Smooth muscle cell (in vitro differentiated cells): ENCODE data around the gene CDRT15. TPM values are rescaled to one million over a fixed set of nuclear protein-coding genes. Genes with fewer than 3 reads are reported as not detected.

Experiments used
- DNase-seq: peaks from one replicate; lab custom pipeline; 2025; ENCODE audit not compliant: unreplicated experiment; lab: John Stamatoyannopoulos, UW
- H2AFZ ChIP-seq: fragments of 200-600 bp; sonication (generic); 2 replicates; pipeline ENCODE4 v1.6.0; 2016; ENCODE audit warnings: antibody characterized with exemption, low read depth, mild to moderate bottlenecking
- H3F3A ChIP-seq: fragments of 200-600 bp; sonication (generic); 2 replicates; pipeline ENCODE4 v1.6.0; 2017; ENCODE audit warnings: antibody characterized with exemption, low read depth
- H3K27ac ChIP-seq: fragments of 200-600 bp; sonication (generic); 2 replicates; pipeline ENCODE4 v1.5.1; 2016; ENCODE audit warnings: low read depth, mild to moderate bottlenecking
- H3K27me3 ChIP-seq: fragments of 200-600 bp; sonication (generic); 2 replicates; pipeline ENCODE4 v1.6.1; 2016; ENCODE audit warnings: low read depth, mild to moderate bottlenecking
- H3K36me3 ChIP-seq: fragments of 200-600 bp; sonication (generic); 2 replicates; pipeline ENCODE4 v1.5.1; 2016; ENCODE audit warnings: low read depth
- H3K4me1 ChIP-seq: fragments of 200-600 bp; sonication (generic); 2 replicates; pipeline ENCODE4 v1.5.1; 2016; ENCODE audit warnings: low read depth
- H3K4me2 ChIP-seq: fragments of 200-600 bp; sonication (generic); 2 replicates; pipeline ENCODE4 v1.6.0; 2016; ENCODE audit warnings: mild to moderate bottlenecking
- H3K4me3 ChIP-seq: fragments of 200-600 bp; sonication (generic); 2 replicates; pipeline ENCODE4 v1.5.1; 2016; ENCODE audit warnings: mild to moderate bottlenecking
- H3K79me2 ChIP-seq: fragments of 200-600 bp; sonication (generic); 2 replicates; pipeline ENCODE4 v1.6.0; 2016; ENCODE audit warnings: low read depth, mild to moderate bottlenecking
- H3K9ac ChIP-seq: fragments of 200-600 bp; sonication (generic); 2 replicates; pipeline ENCODE4 v1.6.0; 2016; ENCODE audit warnings: low read depth
- H3K9me3 ChIP-seq: fragments of 200-600 bp; sonication (generic); replicated peaks from 2 replicates; pipeline ENCODE4 v1.5.1; 2016; ENCODE audit warnings: low read depth
- H4K20me1 ChIP-seq: fragments of 200-600 bp; sonication (generic); 2 replicates; pipeline ENCODE4 v1.6.0; 2016; ENCODE audit warnings: low read depth
- WGBS: methylation state at CpG from one replicate; pipeline ENCODE4 v1.1.7; 2016; ENCODE audit warnings: low lambda C conversion rate; 5-methylcytosine and 5-hydroxymethylcytosine counted together
- polyA plus RNA-seq: library from polyadenylated mRNA; unstranded; fragments of >200 nt; fragmentation: Nextera tagmentation; extraction: Ambion mirVana; gene quantifications from 2 replicates; pipeline ENCODE4 v1.2.1, GENCODE V29; 2016
- total RNA-seq: library from RNA; depleted of rRNA; stranded (reverse); fragments of >200 nt; gene quantifications from 2 replicates; pipeline ENCODE4 v1.2.3, GENCODE V29; 2014
- TF ChIP-seq, protein P1 (sequence below): fragments of 200-600 bp; sonication (generic); IDR thresholded peaks from 2 replicates; pipeline ENCODE4 v1.5.1; 2017; ENCODE audit warnings: borderline replicate concordance, mild to moderate bottlenecking, antibody characterized with exemption; ENCODE audit not compliant: insufficient read depth, poor library complexity, severe bottlenecking

The CDRT15 gene
- total and polyA plus RNA-seq, 2 experiments from 2014 or later: not detected

GRCh38 chr17:14209215-14209614, 27.4 kb downstream of the CDRT15 start:
- TF ChIP-seq, protein P1, sequence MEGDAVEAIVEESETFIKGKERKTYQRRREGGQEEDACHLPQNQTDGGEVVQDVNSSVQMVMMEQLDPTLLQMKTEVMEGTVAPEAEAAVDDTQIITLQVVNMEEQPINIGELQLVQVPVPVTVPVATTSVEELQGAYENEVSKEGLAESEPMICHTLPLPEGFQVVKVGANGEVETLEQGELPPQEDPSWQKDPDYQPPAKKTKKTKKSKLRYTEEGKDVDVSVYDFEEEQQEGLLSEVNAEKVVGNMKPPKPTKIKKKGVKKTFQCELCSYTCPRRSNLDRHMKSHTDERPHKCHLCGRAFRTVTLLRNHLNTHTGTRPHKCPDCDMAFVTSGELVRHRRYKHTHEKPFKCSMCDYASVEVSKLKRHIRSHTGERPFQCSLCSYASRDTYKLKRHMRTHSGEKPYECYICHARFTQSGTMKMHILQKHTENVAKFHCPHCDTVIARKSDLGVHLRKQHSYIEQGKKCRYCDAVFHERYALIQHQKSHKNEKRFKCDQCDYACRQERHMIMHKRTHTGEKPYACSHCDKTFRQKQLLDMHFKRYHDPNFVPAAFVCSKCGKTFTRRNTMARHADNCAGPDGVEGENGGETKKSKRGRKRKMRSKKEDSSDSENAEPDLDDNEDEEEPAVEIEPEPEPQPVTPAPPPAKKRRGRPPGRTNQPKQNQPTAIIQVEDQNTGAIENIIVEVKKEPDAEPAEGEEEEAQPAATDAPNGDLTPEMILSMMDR: no peak
- H3K4me2 ChIP-seq: no peak overlapping the region
- no peaks in the 10 kb centered on the region for H3K4me1 ChIP-seq
- H3K36me3 ChIP-seq: no peaks in the 10 kb centered on the region
- H3K9me3 ChIP-seq: no peaks in the 10 kb centered on the region
- no peak overlapping the region for H2AFZ ChIP-seq
- no peaks in the 10 kb centered on the region for H4K20me1 ChIP-seq
- H3K4me3 ChIP-seq: no peak overlapping the region
- WGBS: 81% methylated on average over 3 of the region's 3 CpGs
- H3K9ac ChIP-seq: no peak overlapping the region
- no peaks in the 10 kb centered on the region for H3K27me3 ChIP-seq
- no peaks in the 10 kb centered on the region for H3K79me2 ChIP-seq
- no peaks in the 10 kb centered on the region for H3F3A ChIP-seq
- H3K27ac ChIP-seq: no peak overlapping the region
- DNase-seq: no peak

DNA sequence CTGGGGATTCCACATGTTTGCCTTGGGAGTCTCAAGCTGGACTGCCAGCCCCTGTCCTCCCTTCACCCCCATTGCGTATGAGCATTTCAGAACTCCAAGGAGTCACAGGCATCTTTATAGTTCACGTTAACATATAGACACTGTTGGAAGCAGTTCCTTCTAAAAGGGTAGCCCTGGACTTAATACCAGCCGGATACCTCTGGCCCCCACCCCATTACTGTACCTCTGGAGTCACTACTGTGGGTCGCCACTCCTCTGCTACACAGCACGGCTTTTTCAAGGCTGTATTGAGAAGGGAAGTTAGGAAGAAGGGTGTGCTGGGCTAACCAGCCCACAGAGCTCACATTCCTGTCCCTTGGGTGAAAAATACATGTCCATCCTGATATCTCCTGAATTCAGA, 28.9 kb downstream of the CDRT15 start:
- H3K36me3 ChIP-seq: no peaks in the 10 kb centered on the region
- no peak overlapping the region for H3K27ac ChIP-seq
- H3K4me3 ChIP-seq: no peak overlapping the region
- WGBS: 98% methylated on average over 5 of the region's 5 CpGs
- no peak overlapping the region for H3K4me2 ChIP-seq
- no peaks in the 10 kb centered on the region for H3K9me3 ChIP-seq
- TF ChIP-seq, protein P1: no peak
- DNase-seq: no peak
- no peaks in the 10 kb centered on the region for H3F3A ChIP-seq
- no peak overlapping the region for H2AFZ ChIP-seq
- H3K27me3 ChIP-seq: no peaks in the 10 kb centered on the region
- no peaks in the 10 kb centered on the region for H3K4me1 ChIP-seq
- H3K79me2 ChIP-seq: no peaks in the 10 kb centered on the region
- H4K20me1 ChIP-seq: no peaks in the 10 kb centered on the region
- no peak overlapping the region for H3K9ac ChIP-seq

DNA sequence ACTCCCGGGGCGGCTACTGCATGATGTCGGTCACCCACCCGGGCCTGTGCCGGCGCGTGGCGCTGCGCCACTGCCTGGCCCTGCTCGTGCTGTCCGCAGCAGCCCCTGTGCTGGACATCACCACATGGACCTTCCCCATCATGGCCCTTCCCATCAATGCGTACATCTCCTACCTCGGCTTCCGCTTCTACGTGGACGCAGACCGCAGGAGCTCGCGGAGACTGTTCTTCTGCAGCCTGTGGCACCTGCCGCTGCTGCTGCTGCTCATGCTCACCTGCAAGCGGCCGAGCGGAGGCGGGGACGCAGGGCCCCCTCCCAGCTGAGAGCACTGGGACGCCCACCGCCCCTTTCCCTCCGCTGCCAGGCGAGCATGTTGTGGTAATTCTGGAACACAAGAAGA, 29.8 kb downstream of the CDRT15 start:
- no peak for DNase-seq
- H3K9ac ChIP-seq: no peak overlapping the region
- no peaks in the 10 kb centered on the region for H3K36me3 ChIP-seq
- WGBS: over 99% methylated on average over 29 of the region's 29 CpGs
- H3K4me2 ChIP-seq: no peak overlapping the region
- no peaks in the 10 kb centered on the region for H3K4me1 ChIP-seq
- H3K27me3 ChIP-seq: no peaks in the 10 kb centered on the region
- no peak overlapping the region for H2AFZ ChIP-seq
- H3K4me3 ChIP-seq: no peak overlapping the region
- no peaks in the 10 kb centered on the region for H3F3A ChIP-seq
- no peaks in the 10 kb centered on the region for H3K9me3 ChIP-seq
- H3K79me2 ChIP-seq: no peaks in the 10 kb centered on the region
- H4K20me1 ChIP-seq: no peaks in the 10 kb centered on the region
- H3K27ac ChIP-seq: no peak overlapping the region
- TF ChIP-seq, protein P1: no peak

- no peak overlapping the region for H3K4me2 ChIP-seq
- H4K20me1 ChIP-seq: no peaks in the 10 kb centered on the region
- H3K9ac ChIP-seq: no peak overlapping the region
- H3K27me3 ChIP-seq: no peaks in the 10 kb centered on the region
- H3K9me3 ChIP-seq: no peaks in the 10 kb centered on the region
- H2AFZ ChIP-seq: no peak overlapping the region
- 91% methylated on average over 13 of the region's 13 CpGs for WGBS
- H3K4me1 ChIP-seq: peaks cover 3% of the 10 kb centered on the region
- no peaks in the 10 kb centered on the region for H3K36me3 ChIP-seq
- no peaks in the 10 kb centered on the region for H3K79me2 ChIP-seq
- H3K27ac ChIP-seq: no peak overlapping the region
- peaks cover 3% of the 10 kb centered on the region for H3F3A ChIP-seq
- DNase-seq: no peak
- TF ChIP-seq, protein P1: no peak
- no peak overlapping the region for H3K4me3 ChIP-seq
Measured at GRCh38 chr17:14205992-14206461, 30.6 kb downstream of the CDRT15 start.
